ENCODE measurements around the gene LARGE1.

- TF ChIP-seq CTCF (IDR thresholded peaks at IDR 0.05; ENCODE audit: low read depth, low read length) (no peak), MAX (IDR thresholded peaks at IDR 0.05; ENCODE audit: low read depth, low read length) (no peak), POLR2A (IDR thresholded peaks at IDR 0.05; ENCODE audit: extremely low read depth, insufficient read length) (no peak), MYC (IDR thresholded peaks at IDR 0.05; ENCODE audit: low read depth, low read length) (no peak)
These were observed 428.0 kb downstream of the LARGE1 start for GRCh38 chr22:33492210-33492651.

All from NB4 (cell line).